Neutrophil (primary cell): ENCODE data around the gene EFCAB8.

Experiments
- H3K27ac ChIP-seq: fragments of 200-600 bp; sonication (generic); 2 replicates; pipeline ENCODE4 v1.5.1; 2016; ENCODE audit warnings: mild to moderate bottlenecking, moderate library complexity
- H3K27me3 ChIP-seq: fragments of 200-600 bp; sonication (generic); 2 replicates; pipeline ENCODE4 v1.6.0; 2016; ENCODE audit warnings: mild to moderate bottlenecking
- H3K36me3 ChIP-seq: fragments of 200-600 bp; sonication (generic); 2 replicates; pipeline ENCODE4 v1.5.1; 2017
- H3K4me1 ChIP-seq, 2 experiments: fragments of 200-600 bp in 1 of 2; sonication (generic) in 1 of 2; 1 replicate in 1 of 2; 2 replicates in 1 of 2; pipeline versions ENCODE4 v1.5.1 to v1.6.1; 2013 to 2016; ENCODE audit warnings: low read depth in 1 of 2, low read length in 1 of 2, mild to moderate bottlenecking in 1 of 2, moderate library complexity in 1 of 2; ENCODE audit not compliant: control insufficient read depth in 1 of 2, insufficient read depth in 1 of 2
- H3K4me3 ChIP-seq, 2 experiments: fragments of 200-600 bp in 1 of 2; sonication (generic) in 1 of 2; 1 replicate in 1 of 2; 2 replicates in 1 of 2; pipeline ENCODE4 v1.5.1; 2013 to 2016; ENCODE audit warnings: low read depth in 1 of 2, low read length in 1 of 2, mild to moderate bottlenecking in 1 of 2, moderate library complexity in 1 of 2
- H3K9me3 ChIP-seq: fragments of 200-600 bp; sonication (generic); 2 replicates; pipeline ENCODE4 v1.5.1; 2016
- TF ChIP-seq, protein P1 (sequence below): fragments of 200-600 bp; sonication (generic); IDR thresholded peaks from 2 replicates; pipeline ENCODE4 v1.5.1; 2016; ENCODE audit warnings: antibody characterized with exemption

EFCAB8 gene

DNA sequence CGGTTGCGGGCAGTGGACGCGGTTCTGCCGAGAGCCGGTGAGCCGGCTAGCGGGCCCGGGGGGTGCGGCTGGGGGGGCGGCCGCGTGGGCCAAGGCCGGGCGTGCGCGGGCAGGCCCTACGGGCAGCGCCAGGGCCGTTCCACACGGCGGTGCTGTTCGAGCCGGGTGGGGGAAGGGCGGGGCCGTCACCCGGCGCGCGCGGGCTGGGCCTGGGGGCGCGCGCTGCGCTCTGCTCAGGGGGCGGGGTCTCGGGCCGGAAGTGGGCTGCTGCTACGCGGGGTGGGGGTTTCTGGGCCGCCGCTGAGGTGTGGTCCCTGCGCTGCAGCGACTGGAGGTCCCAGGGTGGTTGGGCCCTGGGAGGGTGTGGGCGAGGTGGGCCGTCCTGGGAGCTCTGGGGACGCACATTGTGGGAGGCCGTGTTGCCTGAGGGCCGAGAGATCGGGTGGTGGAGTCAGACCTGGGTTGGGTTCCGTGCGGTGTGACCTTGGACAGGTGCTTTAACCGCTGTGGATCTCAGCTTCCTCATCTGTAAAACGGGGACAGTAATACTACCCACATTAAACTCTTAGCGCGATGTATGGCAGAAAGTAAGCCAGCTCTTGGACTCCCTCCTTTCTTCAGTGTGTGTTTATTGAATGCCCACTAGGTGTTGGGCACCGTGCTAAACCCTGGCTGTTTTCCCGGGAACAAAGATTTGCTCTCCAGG lies 38.6 kb upstream of the EFCAB8 start:
- Histone ChIP-seq H3K9me3 (no peaks in the 10 kb centered on the region), H3K4me3 (peak overlapping the region; percentile 77 to 86), H3K27ac (peak overlapping the region; percentile 91), H3K4me1 (peaks cover 44 to 48% of the 10 kb centered on the region in 2 experiments), H3K27me3 (no peaks in the 10 kb centered on the region), H3K36me3 (no peaks in the 10 kb centered on the region)
- TF ChIP-seq, protein P1, sequence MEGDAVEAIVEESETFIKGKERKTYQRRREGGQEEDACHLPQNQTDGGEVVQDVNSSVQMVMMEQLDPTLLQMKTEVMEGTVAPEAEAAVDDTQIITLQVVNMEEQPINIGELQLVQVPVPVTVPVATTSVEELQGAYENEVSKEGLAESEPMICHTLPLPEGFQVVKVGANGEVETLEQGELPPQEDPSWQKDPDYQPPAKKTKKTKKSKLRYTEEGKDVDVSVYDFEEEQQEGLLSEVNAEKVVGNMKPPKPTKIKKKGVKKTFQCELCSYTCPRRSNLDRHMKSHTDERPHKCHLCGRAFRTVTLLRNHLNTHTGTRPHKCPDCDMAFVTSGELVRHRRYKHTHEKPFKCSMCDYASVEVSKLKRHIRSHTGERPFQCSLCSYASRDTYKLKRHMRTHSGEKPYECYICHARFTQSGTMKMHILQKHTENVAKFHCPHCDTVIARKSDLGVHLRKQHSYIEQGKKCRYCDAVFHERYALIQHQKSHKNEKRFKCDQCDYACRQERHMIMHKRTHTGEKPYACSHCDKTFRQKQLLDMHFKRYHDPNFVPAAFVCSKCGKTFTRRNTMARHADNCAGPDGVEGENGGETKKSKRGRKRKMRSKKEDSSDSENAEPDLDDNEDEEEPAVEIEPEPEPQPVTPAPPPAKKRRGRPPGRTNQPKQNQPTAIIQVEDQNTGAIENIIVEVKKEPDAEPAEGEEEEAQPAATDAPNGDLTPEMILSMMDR: peak; percentile 39

- TF ChIP-seq, protein P1: no peak
These were observed 37.9 kb upstream of the EFCAB8 start for GRCh38 chr20:32820698-32821377.

DNA sequence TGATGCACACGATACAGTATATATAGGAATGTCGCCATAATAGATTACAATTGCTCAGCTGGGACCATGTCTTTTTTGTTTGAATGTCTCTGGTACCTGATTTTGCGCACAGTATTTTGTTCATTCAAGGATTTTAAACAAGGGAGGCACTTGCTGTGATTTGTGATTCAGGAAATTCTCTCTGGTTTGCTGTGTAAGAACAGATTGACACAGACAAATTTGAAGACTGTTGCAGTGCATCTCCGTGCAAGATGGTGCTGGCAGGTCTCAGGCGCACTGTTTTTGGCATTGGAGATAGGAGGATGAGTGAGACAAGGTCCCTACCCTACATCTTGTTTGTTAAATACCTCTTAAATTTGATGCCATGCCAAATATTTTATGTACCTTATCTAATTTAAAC lies 36.5 kb upstream of the EFCAB8 start:
- peak overlapping the region; percentile 91 for H3K27ac ChIP-seq
- peaks cover 44 to 48% of the 10 kb centered on the region in 2 experiments for H3K4me1 ChIP-seq

More at GRCh38 chr20:32820698-32821377, 37.9 kb upstream of the EFCAB8 start:
- H3K9me3 ChIP-seq: no peaks in the 10 kb centered on the region
- H3K27ac ChIP-seq: peak overlapping the region; percentile 91
- no peaks in the 10 kb centered on the region for H3K27me3 ChIP-seq
- peaks cover 44 to 48% of the 10 kb centered on the region in 2 experiments for H3K4me1 ChIP-seq
- no peaks in the 10 kb centered on the region for H3K36me3 ChIP-seq
- H3K4me3 ChIP-seq: peak overlapping the region; percentile 77 to 86

GRCh38 chr20:32823078-32823477 lies 35.6 kb upstream of the EFCAB8 start:
- peak overlapping the region; percentile 61 for H3K27ac ChIP-seq
- H3K36me3 ChIP-seq: peaks cover 17% of the 10 kb centered on the region
- TF ChIP-seq, protein P1: no peak
- H3K9me3 ChIP-seq: no peaks in the 10 kb centered on the region
- peaks cover 44 to 48% of the 10 kb centered on the region in 2 experiments for H3K4me1 ChIP-seq
- no peak overlapping the region for H3K4me3 ChIP-seq
- no peaks in the 10 kb centered on the region for H3K27me3 ChIP-seq

More for the DNA sequence above, 36.5 kb upstream of the EFCAB8 start:
- TF ChIP-seq, protein P1: no peak
- Histone ChIP-seq H3K9me3 (no peaks in the 10 kb centered on the region), H3K4me3 (no peak overlapping the region), H3K36me3 (peaks cover 9% of the 10 kb centered on the region), H3K27me3 (no peaks in the 10 kb centered on the region)

DNA sequence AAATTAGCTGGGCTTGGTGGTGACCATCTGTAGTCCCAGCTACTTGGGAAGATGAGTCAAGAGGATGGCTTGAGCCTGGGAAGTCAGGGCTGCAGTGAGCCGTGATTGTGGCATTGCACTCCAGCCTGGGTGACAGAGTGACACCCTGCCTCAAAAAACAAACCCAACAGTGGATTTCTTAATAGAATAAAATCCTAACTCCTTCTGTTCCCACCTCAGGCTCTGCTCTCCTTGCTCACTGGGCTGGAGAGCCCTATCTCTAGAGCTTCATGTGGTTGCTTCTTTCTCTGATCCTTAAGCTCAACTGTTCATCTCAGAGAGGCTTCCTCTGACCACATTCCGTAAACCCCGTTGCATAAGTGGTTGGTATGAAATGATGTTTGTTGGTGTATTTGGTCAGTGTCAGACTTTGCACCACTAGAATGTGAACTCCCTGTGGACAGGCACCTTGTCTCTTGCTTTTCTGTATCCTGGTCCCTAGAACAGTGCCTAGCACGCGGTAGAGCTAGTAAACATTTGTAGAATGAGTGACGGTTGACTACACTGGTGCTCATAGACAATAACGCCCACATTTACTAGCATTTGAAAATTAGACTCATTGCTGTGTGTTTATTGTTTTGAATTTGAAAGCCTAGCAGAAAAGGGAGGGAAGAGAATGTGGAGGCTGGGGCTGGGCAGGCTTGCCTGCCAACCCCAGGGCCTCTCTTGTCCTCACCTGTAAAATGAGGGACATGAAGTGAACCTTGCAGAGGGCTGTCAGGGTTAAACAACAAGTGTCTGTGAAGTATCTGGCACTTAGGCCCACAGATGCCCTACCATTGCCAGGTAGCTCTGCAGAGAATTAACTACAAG lies 34.8 kb upstream of the EFCAB8 start:
- H3K4me3 ChIP-seq: no peak overlapping the region
- H3K27ac ChIP-seq: peak overlapping the region; percentile 61
- peaks cover 44 to 48% of the 10 kb centered on the region in 2 experiments for H3K4me1 ChIP-seq
- peaks cover 26% of the 10 kb centered on the region for H3K36me3 ChIP-seq
- TF ChIP-seq, protein P1: no peak
- no peaks in the 10 kb centered on the region for H3K27me3 ChIP-seq
- H3K9me3 ChIP-seq: no peaks in the 10 kb centered on the region
